HAP-1 (cell line): ENCODE results near the gene INKA2.

Experiments
- DNase-seq, 2 experiments: peaks; one replicate each; pipeline ENCODE4 v3.0.0-alpha.2; 2016 to 2020; ENCODE audit warnings: low spot score in 2 of 2
- H3K27me3 ChIP-seq: fragments of 250-450 bp; sonication (Bioruptor Pico); 2 replicates; pipeline ENCODE4 v1.5.1; 2020; ENCODE audit warnings: low read depth, mild to moderate bottlenecking, moderate library complexity
- H3K36me3 ChIP-seq: fragments of 250-450 bp; sonication (Bioruptor Pico); replicated peaks from 2 replicates; pipeline ENCODE4 v1.5.1; 2020; ENCODE audit warnings: mild to moderate bottlenecking
- H3K4me1 ChIP-seq: fragments of 250-450 bp; sonication (Bioruptor Pico); 2 replicates; pipeline ENCODE4 v1.5.1; 2020; ENCODE audit warnings: mild to moderate bottlenecking
- H3K4me3 ChIP-seq: fragments of 250-450 bp; sonication (Bioruptor Pico); 2 replicates; pipeline ENCODE4 v1.5.1; 2020; ENCODE audit warnings: mild to moderate bottlenecking, moderate library complexity
- H3K9me3 ChIP-seq: fragments of 250-450 bp; sonication (Bioruptor Pico); 2 replicates; pipeline ENCODE4 v1.5.1; 2020; ENCODE audit warnings: mild to moderate bottlenecking, moderate library complexity
- in situ Hi-C: fragments of 300-500 bp; cut with MboI; formaldehyde crosslinking; loops from 3 replicates; pipeline ENCODE4 v1.14.3; 2020; ENCODE audit warnings: low sequenced_read_pairs, inconsistent platforms, mixed read lengths

Gene INKA2

DNA sequence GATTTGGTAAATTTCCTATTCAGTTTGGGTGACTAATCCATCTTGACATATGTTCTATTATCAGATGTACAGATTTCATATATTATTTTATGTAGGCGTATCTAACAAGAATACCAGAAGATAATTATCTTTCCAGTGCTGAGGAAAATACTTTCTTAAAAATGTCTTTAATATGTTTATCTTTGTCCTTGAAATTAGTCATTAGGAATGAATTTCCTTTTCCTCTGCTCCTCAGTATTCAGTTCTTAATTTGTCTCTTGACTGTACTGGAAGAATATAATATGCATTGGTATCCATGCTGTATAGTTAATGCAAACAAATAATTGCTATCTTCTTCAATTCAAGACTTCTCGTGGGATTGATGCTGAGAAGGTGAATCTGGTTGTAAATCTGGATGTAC, 23.1 kb upstream of the INKA2 start:
- Histone ChIP-seq H3K4me3 (no peak overlapping the region), H3K4me1 (peaks cover 3% of the 10 kb centered on the region), H3K36me3 (peaks cover 87% of the 10 kb centered on the region), H3K27me3 (no peaks in the 10 kb centered on the region), H3K9me3 (no peaks in the 10 kb centered on the region)
- DNase-seq = no peak
- in situ Hi-C loops = no loop called here

DNA sequence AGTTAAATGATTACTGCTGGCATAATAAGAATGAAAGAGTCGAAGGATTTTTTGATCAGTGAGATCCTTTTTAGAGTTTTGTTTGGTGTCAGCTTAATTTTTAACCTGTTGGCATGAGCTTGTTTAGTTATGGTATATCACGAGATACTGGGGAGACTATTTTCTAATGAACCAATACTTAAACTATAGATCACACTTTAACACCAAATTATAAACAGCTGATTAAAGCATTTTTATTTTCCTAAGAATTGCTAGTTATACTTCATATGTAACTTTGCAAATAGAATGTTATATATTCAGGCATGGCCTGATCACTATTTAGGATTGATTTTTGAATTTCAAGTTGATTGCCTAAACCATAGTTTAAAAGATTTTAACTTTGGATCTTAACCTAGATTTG, 22.5 kb upstream of the INKA2 start:
- no peaks in the 10 kb centered on the region for H3K27me3 ChIP-seq
- H3K4me1 ChIP-seq = peaks cover 7% of the 10 kb centered on the region
- DNase-seq = no peak
- in situ Hi-C loops = no loop called here
- no peak overlapping the region for H3K4me3 ChIP-seq
- H3K9me3 ChIP-seq = no peaks in the 10 kb centered on the region
- H3K36me3 ChIP-seq = peaks cover 84% of the 10 kb centered on the region

DNA sequence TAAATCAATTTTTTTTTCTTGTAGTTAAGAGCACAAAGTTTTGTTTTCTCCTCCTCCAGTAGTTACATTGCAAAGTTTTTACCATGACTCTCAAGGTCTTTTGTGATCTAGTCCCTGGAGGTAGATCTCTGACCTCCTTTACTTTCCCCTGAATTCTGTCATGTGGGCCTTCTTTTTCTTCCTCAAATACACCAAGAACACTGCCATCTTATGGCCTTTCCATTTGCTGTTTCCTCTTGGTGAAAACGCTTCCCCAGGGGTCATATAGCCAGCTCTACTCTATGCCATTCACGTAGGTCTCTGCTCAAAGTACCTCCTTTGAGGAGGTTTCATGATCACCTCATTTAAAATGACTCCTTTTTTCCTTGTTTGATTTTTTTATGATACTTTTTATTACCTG, 19.2 kb upstream of the INKA2 start:
- in situ Hi-C loops = loop anchor here (10.0 kb wide), 1 partner anchor 254 kb away; the partner anchor contains the start of genes ADORA3 and TMIGD3
- no peak for DNase-seq
- Histone ChIP-seq H3K36me3 (peaks cover 61% of the 10 kb centered on the region), H3K4me1 (peaks cover 14% of the 10 kb centered on the region), H3K27me3 (no peaks in the 10 kb centered on the region), H3K4me3 (no peak overlapping the region), H3K9me3 (no peaks in the 10 kb centered on the region)

DNA sequence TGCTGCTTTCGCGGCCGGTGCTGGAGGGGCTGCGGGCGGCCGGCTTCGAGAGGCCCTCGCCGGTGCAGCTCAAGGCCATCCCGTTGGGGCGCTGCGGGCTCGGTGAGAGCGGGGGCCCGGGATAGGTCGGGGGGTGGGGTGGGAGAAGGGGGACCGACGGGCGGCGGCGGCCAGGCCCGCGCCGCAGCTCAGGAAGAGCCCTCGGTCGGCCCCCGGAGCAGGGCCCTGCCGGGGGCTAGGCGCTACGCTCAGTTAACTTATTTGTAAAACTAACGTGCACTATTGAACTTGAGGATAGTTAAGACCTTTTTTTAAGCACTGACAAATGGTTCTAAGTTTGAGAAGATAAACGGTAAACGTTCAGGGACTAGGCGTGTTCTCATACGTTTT, 16.9 kb upstream of the INKA2 start:
- in situ Hi-C loops = loop anchor here (10.0 kb wide), 1 partner anchor 251 kb away; the partner anchor contains the start of genes ADORA3 and TMIGD3
- Histone ChIP-seq H3K4me3 (peak overlapping the region; percentile 99), H3K36me3 (peaks cover 39% of the 10 kb centered on the region), H3K27me3 (no peaks in the 10 kb centered on the region), H3K4me1 (peaks cover 14% of the 10 kb centered on the region), H3K9me3 (no peaks in the 10 kb centered on the region)
- no peak for DNase-seq

DNA sequence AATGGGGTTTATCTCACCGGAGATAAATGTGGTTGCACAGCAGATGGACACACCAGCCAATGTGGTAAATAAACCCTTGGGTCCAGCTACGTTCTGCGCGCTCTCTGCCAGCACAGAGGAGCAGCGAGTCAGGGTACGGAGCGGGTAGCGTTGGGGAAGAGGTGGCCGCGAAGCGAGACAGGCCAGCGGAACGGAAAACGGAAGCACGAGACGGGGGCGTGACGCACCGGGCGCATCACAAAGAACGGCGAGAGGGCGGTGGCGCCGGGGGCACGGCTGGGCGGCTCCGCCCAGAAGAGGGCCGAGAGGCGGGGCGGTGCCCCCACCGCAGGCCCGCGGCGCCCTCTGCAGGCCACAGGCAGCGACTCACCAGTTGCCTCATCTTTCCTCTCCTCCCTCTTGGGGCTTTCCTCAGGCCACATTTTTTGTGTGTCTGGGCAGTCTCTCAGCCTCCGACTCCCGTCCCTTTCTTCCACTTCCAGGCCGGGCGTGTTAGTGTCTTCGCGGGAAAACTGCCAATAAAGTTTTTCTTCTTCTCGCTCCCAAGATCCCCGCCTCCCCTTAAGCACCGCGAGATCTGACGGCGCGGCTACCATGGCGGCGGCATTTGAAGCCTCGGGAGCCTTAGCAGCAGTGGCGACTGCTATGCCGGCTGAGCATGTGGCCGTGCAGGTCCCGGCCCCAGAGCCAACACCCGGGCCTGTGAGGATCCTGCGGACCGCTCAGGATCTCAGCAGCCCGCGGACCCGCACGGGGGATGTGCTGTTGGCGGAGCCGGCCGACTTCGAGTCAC, 16.3 kb upstream of the INKA2 start, which contains the start of gene DDX20:
Gene DDX20 (plus strand): TSS at position 571 of the 793 bp plus-strand sequence. CDS start 24 bp downstream, at position 595.
- in situ Hi-C loops = loop anchor here (10.0 kb wide), 1 partner anchor 251 kb away; the partner anchor contains the start of genes ADORA3 and TMIGD3
- DNase-seq = peak; percentile 92 to 94
- H3K27me3 ChIP-seq = no peaks in the 10 kb centered on the region
- H3K36me3 ChIP-seq = peaks cover 33% of the 10 kb centered on the region
- H3K9me3 ChIP-seq = no peaks in the 10 kb centered on the region
- peaks cover 14% of the 10 kb centered on the region for H3K4me1 ChIP-seq
- peak within 1 kb of the TSS; percentile 99 for H3K4me3 ChIP-seq

DNA sequence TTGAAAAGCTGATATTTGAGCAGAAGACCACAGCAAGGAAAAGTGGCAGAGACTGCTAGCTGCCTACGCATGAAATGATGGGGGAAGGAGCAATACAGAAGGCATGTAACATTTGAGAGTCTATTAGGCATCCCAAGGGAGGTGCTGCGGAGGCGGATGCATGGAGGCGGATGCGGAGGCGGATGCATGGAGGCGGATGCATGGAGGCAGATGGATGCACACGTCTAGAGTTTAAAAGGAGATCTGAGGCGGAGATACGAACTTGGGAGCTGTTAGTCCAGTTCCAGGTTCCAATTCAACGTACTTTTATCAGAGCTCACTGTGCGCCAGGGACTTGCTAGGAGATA, 15.8 kb upstream of the INKA2 start:
- Histone ChIP-seq H3K4me3 (peak overlapping the region; percentile 99), H3K36me3 (peaks cover 27% of the 10 kb centered on the region), H3K27me3 (no peaks in the 10 kb centered on the region), H3K4me1 (peaks cover 14% of the 10 kb centered on the region), H3K9me3 (no peaks in the 10 kb centered on the region)
- peak; percentile 56 to 72 for DNase-seq
- in situ Hi-C loops = loop anchor here (10.0 kb wide), 1 partner anchor 250 kb away; the partner anchor contains the start of genes ADORA3 and TMIGD3

DNA sequence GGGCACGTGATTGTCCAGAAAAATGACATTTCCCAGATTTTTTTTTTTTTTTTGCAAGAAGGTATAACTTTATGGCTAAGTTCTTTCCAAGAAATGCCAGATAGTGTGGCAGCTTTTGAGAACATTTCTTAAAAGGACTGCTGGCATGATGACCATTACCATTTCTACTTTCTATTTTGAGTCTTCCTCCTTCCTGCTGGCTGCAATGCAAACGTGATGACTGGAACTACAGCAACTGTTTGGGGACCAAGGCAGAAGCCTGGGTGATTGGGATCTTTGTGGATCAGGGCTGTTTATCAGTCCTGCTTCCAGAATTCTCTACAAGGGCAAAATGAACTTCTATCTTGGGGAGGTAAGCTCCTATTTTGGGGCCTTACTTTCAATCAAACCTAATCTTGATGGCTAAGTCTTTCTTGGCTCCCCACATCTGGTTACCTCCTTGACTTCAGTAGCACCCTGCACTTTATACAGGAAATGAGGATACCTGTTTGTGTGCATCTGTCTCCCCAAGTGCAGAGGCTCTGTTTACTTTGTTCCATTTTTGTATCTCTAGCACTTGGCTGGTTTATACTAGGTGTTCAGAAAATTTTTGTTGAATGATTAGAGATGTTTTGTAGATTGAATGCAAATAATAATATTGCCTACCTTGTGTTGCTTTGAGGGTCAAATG, 12.8 kb upstream of the INKA2 start:
- H3K36me3 ChIP-seq = peaks cover 2% of the 10 kb centered on the region
- H3K4me1 ChIP-seq = peaks cover 7% of the 10 kb centered on the region
- no peaks in the 10 kb centered on the region for H3K9me3 ChIP-seq
- DNase-seq = no peak
- H3K4me3 ChIP-seq = no peak overlapping the region
- no peaks in the 10 kb centered on the region for H3K27me3 ChIP-seq
- in situ Hi-C loops = loop anchor here (10.0 kb wide), 1 partner anchor 247 kb away; the partner anchor contains the start of genes ADORA3 and TMIGD3

DNA sequence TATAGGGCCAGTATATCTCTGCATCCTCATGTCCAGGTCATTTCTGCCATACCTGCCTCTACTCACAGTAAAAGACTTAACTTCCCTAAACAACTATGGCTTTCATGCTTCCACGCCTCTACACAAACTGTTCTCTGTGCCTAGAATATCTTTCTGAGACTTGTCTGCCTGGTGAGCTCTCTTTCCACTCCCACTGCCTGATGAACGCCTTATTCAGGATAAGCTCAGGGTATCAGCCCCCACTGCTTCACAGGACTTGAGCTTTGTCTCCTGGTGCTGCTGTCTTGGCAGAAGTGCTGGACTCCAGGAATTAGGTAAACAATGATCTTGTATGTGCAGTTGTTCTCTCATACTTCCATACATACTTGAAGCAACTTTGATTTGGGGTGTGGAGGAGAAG, 11.7 kb upstream of the INKA2 start:
- peaks cover 6% of the 10 kb centered on the region; the same call in 1 of the 2 replicates for H3K4me1 ChIP-seq
- H3K4me3 ChIP-seq = no peak overlapping the region
- DNase-seq = no peak
- in situ Hi-C loops = loop anchor here (10.0 kb wide), 1 partner anchor 246 kb away; the partner anchor contains the start of genes ADORA3 and TMIGD3
- H3K9me3 ChIP-seq = no peaks in the 10 kb centered on the region
- H3K27me3 ChIP-seq = no peaks in the 10 kb centered on the region
- H3K36me3 ChIP-seq = peaks cover 1% of the 10 kb centered on the region

DNA sequence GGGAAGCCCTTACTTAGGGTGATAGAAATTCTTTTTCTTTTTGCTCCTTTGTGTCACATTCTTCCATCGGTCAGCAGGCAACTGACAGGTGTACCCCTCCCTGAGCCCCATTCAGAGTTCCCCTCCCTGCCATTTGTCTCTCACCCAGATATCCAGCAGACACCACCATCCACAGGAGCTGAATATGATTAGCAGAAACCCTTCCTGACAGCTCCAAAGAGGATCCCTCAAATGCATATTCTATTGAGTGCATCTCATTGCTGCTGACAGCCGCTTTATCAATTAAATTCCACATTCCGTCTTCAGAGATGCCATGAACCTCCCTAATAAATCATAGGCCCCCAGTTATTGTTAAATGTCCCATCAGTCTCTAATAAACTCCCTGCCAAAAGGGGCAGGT, 10.4 kb upstream of the INKA2 start:
- no peaks in the 10 kb centered on the region for H3K36me3 ChIP-seq
- in situ Hi-C loops = loop anchor here (10.0 kb wide), 1 partner anchor 245 kb away; the partner anchor contains the start of genes ADORA3 and TMIGD3
- H3K9me3 ChIP-seq = no peaks in the 10 kb centered on the region
- H3K4me3 ChIP-seq = no peak overlapping the region
- H3K27me3 ChIP-seq = no peaks in the 10 kb centered on the region
- peaks cover 1% of the 10 kb centered on the region; the same call in 1 of the 2 replicates for H3K4me1 ChIP-seq
- no peak for DNase-seq

DNA sequence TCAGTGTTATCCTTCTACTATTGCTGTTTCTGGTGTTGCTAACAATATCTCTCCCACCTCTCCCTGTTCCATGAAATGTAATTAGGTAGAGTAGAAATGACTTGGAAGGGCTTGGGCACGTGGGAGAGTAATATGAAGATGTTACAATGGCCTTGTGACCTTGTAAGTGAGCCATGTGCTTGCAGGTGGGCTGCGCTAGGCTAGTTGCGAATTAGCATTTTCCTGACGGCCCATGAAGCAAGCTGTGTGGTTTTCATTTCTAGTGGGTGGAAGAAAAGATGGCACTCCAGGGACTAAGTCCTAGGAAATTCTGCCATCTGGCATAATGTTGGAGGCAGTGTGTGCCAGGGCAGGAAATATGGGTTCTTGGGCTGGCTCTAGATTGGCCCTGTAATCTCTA, 8.8 kb upstream of the INKA2 start:
- H3K4me3 ChIP-seq = no peak overlapping the region
- DNase-seq = no peak
- H3K4me1 ChIP-seq = no peaks in the 10 kb centered on the region
- H3K27me3 ChIP-seq = no peaks in the 10 kb centered on the region
- no peaks in the 10 kb centered on the region for H3K36me3 ChIP-seq
- in situ Hi-C loops = no loop called here
- H3K9me3 ChIP-seq = no peaks in the 10 kb centered on the region

DNA sequence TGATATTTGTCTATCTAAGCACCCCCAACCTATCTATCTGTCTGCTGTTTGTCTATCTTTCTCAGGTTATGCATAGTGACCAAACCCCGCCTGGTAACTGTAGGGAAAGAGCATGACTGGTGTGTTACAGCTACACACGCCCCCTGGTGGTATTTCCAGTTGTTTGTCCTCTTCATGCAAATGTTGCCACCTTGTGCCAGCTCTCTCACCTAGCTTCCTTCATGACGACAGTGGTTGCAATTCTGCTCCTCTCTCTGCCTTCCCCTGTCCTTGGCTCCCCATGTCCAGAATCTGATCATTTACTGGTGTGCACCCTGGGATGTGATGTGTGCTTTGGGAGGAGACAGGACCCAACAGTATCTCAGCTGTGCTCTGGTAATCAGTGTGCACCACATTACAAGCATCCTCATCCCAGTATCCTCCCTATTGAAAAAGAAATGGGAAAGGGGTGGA, 8.1 kb upstream of the INKA2 start:
- no peaks in the 10 kb centered on the region for H3K27me3 ChIP-seq
- DNase-seq = peak; percentile 52 to 78
- H3K9me3 ChIP-seq = no peaks in the 10 kb centered on the region
- in situ Hi-C loops = no loop called here
- H3K4me1 ChIP-seq = no peaks in the 10 kb centered on the region
- H3K4me3 ChIP-seq = no peak overlapping the region
- H3K36me3 ChIP-seq = no peaks in the 10 kb centered on the region

DNA sequence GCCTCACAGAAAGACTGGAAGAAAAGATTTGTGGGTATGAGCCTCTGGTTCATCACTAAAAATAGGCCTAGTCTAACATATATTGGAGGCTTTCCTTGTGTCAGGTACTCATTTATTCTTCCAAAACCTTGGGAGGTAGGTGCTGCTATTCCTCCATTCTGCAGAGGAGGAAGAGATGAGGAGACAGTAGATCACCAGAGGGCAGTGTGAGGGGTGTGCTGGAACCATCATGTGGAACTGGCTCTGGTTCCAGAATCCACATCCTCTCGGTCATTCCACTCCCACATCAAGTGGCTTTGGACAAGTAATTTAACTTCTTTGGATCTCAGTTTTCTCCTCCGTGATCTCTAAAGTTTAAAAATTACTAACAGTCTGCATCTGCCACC, 7.4 kb upstream of the INKA2 start:
- Histone ChIP-seq H3K4me1 (no peaks in the 10 kb centered on the region), H3K36me3 (no peaks in the 10 kb centered on the region), H3K27me3 (no peaks in the 10 kb centered on the region), H3K4me3 (no peak overlapping the region), H3K9me3 (no peaks in the 10 kb centered on the region)
- in situ Hi-C loops = no loop called here
- no peak for DNase-seq

DNA sequence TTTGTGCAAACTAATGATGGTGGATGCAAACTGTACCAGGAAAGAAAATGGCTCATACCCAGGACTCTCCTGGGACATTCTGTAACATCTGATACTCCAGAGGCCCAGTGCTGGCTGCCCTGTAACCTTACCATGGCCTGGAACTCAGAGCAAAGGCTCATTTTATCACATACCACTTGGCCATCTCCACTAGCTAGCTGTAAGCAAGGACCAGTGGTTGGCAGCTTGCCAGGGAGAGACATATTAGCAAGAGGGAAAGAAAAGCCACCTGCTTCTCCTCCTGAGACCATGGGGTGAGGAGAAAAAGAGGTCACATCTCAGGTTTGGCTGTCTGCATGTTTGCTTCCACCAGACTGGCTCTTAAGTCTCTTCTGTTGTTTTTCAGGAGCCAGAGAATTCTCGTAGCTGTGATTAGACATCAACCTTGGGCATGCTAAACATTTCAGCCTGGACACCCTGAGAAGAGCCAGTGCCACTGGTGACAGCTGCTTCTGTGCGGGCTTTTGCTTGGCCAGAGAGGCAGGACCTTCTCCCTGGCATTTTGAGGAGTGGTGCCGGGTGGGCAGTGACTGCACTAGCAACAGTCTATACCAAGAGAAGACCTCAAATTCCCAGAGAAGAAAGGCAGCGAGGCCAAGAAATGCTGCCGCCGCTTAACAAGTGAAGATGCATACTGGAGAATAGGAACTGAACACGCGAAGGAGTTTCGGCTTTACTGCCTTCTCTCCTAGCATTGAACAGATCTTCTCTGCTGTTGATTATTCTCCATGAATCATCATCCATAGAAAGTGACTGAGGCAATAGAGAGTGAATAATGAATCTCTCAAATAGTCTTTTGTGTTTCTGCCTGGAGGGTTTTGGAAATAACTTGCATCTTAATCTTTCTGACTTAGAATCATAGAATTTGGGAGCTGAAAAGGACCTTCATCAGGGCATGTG, 6.7 kb upstream of the INKA2 start:
- Histone ChIP-seq H3K4me3 (no peak overlapping the region), H3K27me3 (no peaks in the 10 kb centered on the region), H3K36me3 (no peaks in the 10 kb centered on the region), H3K4me1 (no peaks in the 10 kb centered on the region), H3K9me3 (no peaks in the 10 kb centered on the region)
- in situ Hi-C loops = no loop called here
- no peak for DNase-seq
